ENCODE measurements around the gene FUCA1. TPM values are rescaled to one million over a fixed set of nuclear protein-coding genes. Genes with fewer than 3 reads are reported as not detected.

Gene FUCA1
- total and polyA plus RNA-seq, 2 of the 8 experiments (the other 6 are each of a cell fraction or from before 2014, with no cell fraction given): 5.9 to 6.4 TPM

DNA sequence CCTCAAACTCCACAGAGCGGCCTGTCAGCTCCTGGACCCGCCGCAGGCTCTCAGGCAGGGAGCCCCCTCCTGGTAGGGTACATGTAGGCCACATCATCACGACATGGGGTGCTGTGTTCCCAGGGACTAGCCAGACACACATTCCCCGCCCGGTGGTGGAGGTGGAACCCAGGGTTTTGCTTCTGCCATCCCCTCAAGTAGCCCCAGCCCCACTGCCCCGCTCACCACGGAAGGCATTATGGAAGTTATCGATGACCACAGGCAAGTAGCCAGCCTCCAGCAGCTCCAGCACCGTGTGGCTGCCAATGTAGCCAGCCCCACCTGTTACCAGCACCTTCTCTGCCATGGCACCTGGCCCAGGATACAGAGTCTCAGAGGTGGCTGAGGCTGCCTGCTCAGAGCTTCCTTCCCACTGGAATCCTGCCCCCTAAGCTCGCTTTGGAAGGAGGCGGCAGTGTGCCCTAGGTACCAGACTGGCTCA is 69.4 kb downstream of the FUCA1 start (continued):
- peak in 2 of 3 experiments; percentile 52 to 54; a peak in 3 of 4 replicates for TF ChIP-seq CTCF (IDR thresholded peaks at IDR 0.05; ENCODE audit: control extremely low read depth in 1 of 3, insufficient read depth in 1 of 3, low read depth in 1 of 3, low read length in 3 of 3)
- TF ChIP-seq BCL11A (IDR thresholded peaks at IDR 0.05; ENCODE audit: low read depth in 2 of 2, low read length in 2 of 2): no peak
- TF ChIP-seq CTBP2 (IDR thresholded peaks at IDR 0.05; ENCODE audit: borderline replicate concordance, insufficient read depth, insufficient read length, low read length): no peak
- no peak for TF ChIP-seq CBX5 (IDR thresholded peaks at IDR 0.05; ENCODE audit: low read depth, low read length)
- no peak for TF ChIP-seq RFX5 (IDR thresholded peaks at IDR 0.05; ENCODE audit: borderline replicate concordance, low read depth, low read length)
- 0 out of 4 replicates have a peak, but pooled peaks of 1 of the 2 experiments have one; percentile 11 for TF ChIP-seq SIN3A (conservative IDR thresholded peaks at IDR 0.05 in 1 of 2, IDR thresholded peaks at IDR 0.05 in 1 of 2; ENCODE audit: low read depth in 1 of 2, low read length in 2 of 2)
- TF ChIP-seq YY1 (IDR thresholded peaks at IDR 0.05; ENCODE audit: low read depth, low read length): no peak
- TF ChIP-seq TAF7 (optimal IDR thresholded peaks at IDR 0.05; ENCODE audit: borderline replicate concordance, low read depth, low read length): no peak
- TF ChIP-seq USF2 (IDR thresholded peaks at IDR 0.05; ENCODE audit: low read length): no peak
- TF ChIP-seq EZH2 (IDR thresholded peaks at IDR 0.05; ENCODE audit: low read depth, low read length, severe bottlenecking): no peak

Data from H1 (cell line).